Breast epithelium (tissue), 4 donors: ENCODE results near the gene GCFC2. TPM values are rescaled to one million over a fixed set of nuclear protein-coding genes. Genes with fewer than 3 reads are reported as not detected.

Experiments used
- DNase-seq, 2 donors: peaks; one replicate each; pipeline ENCODE4 v3.0.0-alpha.2; 2019; ENCODE audit warnings: low spot score in 2 of 2
- H3K27ac ChIP-seq, 2 donors: fragments of 200-600 bp; sonication (generic) in 1 of 2; one replicate each; pipeline ENCODE4 v1.5.1; 2016 to 2019; ENCODE audit warnings: mild to moderate bottlenecking in 1 of 2
- H3K27me3 ChIP-seq, 2 donors: fragments of 200-600 bp; sonication (generic) in 1 of 2; one replicate each; pipeline versions ENCODE4 v1.5.1 to v1.6.0; 2017 to 2019; ENCODE audit warnings: control low read depth in 1 of 2, mild to moderate bottlenecking in 1 of 2
- H3K36me3 ChIP-seq: fragments of 200-600 bp; one replicate; pipeline ENCODE4 v1.5.1; 2019
- H3K4me1 ChIP-seq, 2 donors: fragments of 200-600 bp; sonication (generic); one replicate each; pipeline ENCODE4 v1.5.1; 2016 to 2019; ENCODE audit warnings: control low read depth in 1 of 2
- H3K4me3 ChIP-seq, 3 donors: fragments of 200-600 bp; sonication (generic); 1 replicate in 2 of 3; 2 replicates in 1 of 3; pipeline ENCODE4 v1.5.1; 2016 to 2019; ENCODE audit warnings: mild to moderate bottlenecking in 3 of 3, moderate library complexity in 2 of 3
- H3K9me3 ChIP-seq, 2 donors: fragments of 200-600 bp; sonication (generic) in 1 of 2; one replicate each; pipeline ENCODE4 v1.5.1; 2016 to 2019; ENCODE audit warnings: control low read depth in 1 of 2
- CTCF ChIP-seq, 3 donors: fragments of 450-650 bp; IDR thresholded peaks; one replicate each; pipeline ENCODE4 v1.5.1; 2016 to 2017; ENCODE audit warnings: antibody characterized with exemption in 3 of 3, mild to moderate bottlenecking in 3 of 3, moderate library complexity in 3 of 3
- POLR2A ChIP-seq: fragments of 450-650 bp; IDR thresholded peaks from one replicate; pipeline ENCODE4 v1.6.1; 2016; ENCODE audit warnings: antibody characterized with exemption, mild to moderate bottlenecking, moderate library complexity
- POLR2AphosphoS5 ChIP-seq, 3 donors: sonication (generic); formaldehyde crosslinking; IDR thresholded peaks; one replicate each; pipeline ENCODE4 v1.6.1; 2017; ENCODE audit warnings: antibody characterized with exemption in 3 of 3
- intact Hi-C: fragments of 100-400 bp; cut with DNase I; formaldehyde crosslinking; loops from one replicate; pipeline ENCODE4 v1.15.1; 2023; ENCODE audit warnings: low total_unique reads
- total RNA-seq, 3 donors: library from RNA; depleted of rRNA; stranded (reverse); fragments of >200 nt; gene quantifications; one replicate each; pipeline ENCODE4 v1.1.0, GENCODE V29; 2016

The GCFC2 gene
- total RNA-seq, 3 donors from 2014 or later = 26.7 to 36.1 (median 31.5) TPM

- no peaks in the 10 kb centered on the region for H3K36me3 ChIP-seq
- H3K27ac ChIP-seq = no peak overlapping the region
- no peak overlapping the region for H3K4me3 ChIP-seq
- H3K27me3 ChIP-seq = no peaks in the 10 kb centered on the region
- intact Hi-C loops = no loop called here
- no peaks in the 10 kb centered on the region for H3K9me3 ChIP-seq
- H3K4me1 ChIP-seq = no peaks in the 10 kb centered on the region
- no peak for DNase-seq
- TF ChIP-seq POLR2A = no peak
- TF ChIP-seq POLR2AphosphoS5 (IDR thresholded peaks at IDR 0.05) = no peak
- TF ChIP-seq CTCF (IDR thresholded peaks at IDR 0.05) = no peak
These were observed 43.8 kb downstream of the GCFC2 start for GRCh38 chr2:75666911-75667310.

GRCh38 chr2:75657798-75658197, 52.9 kb downstream of the GCFC2 start:
- no peak for DNase-seq
- Histone ChIP-seq H3K27me3 (no peaks in the 10 kb centered on the region), H3K36me3 (peaks cover 6% of the 10 kb centered on the region), H3K9me3 (peaks cover 0 to 14% of the 10 kb centered on the region in 2 donors), H3K4me3 (no peak overlapping the region), H3K27ac (no peak overlapping the region), H3K4me1 (no peaks in the 10 kb centered on the region)
- intact Hi-C loops = no loop called here
- no peak for TF ChIP-seq CTCF (IDR thresholded peaks at IDR 0.05)
- no peak for TF ChIP-seq POLR2A
- no peak for TF ChIP-seq POLR2AphosphoS5 (IDR thresholded peaks at IDR 0.05)

GRCh38 chr2:75656563-75656962, 54.2 kb downstream of the GCFC2 start:
- Histone ChIP-seq H3K4me1 (no peaks in the 10 kb centered on the region), H3K9me3 (peaks cover 0 to 14% of the 10 kb centered on the region in 2 donors), H3K36me3 (peaks cover 6% of the 10 kb centered on the region), H3K4me3 (no peak overlapping the region), H3K27ac (no peak overlapping the region), H3K27me3 (no peaks in the 10 kb centered on the region)
- no peak for DNase-seq
- TF ChIP-seq POLR2A (no peak), POLR2AphosphoS5 (IDR thresholded peaks at IDR 0.05) (no peak), CTCF (IDR thresholded peaks at IDR 0.05) (no peak)
- intact Hi-C loops = no loop called here

- H3K9me3 ChIP-seq = peaks cover 0 to 14% of the 10 kb centered on the region in 2 donors
- TF ChIP-seq CTCF (IDR thresholded peaks at IDR 0.05) (no peak), POLR2A (no peak), POLR2AphosphoS5 (IDR thresholded peaks at IDR 0.05) (no peak)
- no peak overlapping the region for H3K4me3 ChIP-seq
- H3K27ac ChIP-seq = no peak overlapping the region
- peaks cover 6% of the 10 kb centered on the region for H3K36me3 ChIP-seq
- DNase-seq = no peak
- no peaks in the 10 kb centered on the region for H3K27me3 ChIP-seq
- intact Hi-C loops = no loop called here
- H3K4me1 ChIP-seq = no peaks in the 10 kb centered on the region
These were observed 54.9 kb downstream of the GCFC2 start for GRCh38 chr2:75655861-75656260.

- Histone ChIP-seq H3K27ac (no peak overlapping the region), H3K4me3 (no peak overlapping the region), H3K27me3 (no peaks in the 10 kb centered on the region), H3K4me1 (no peaks in the 10 kb centered on the region), H3K36me3 (peaks cover 6% of the 10 kb centered on the region), H3K9me3 (peaks cover 0 to 10% of the 10 kb centered on the region in 2 donors)
- no peak for DNase-seq
- intact Hi-C loops = no loop called here
- TF ChIP-seq POLR2AphosphoS5 (IDR thresholded peaks at IDR 0.05) (no peak), CTCF (IDR thresholded peaks at IDR 0.05) (no peak), POLR2A (no peak)
These were observed 56.7 kb downstream of the GCFC2 start for GRCh38 chr2:75654012-75654411.
